Panc1 (cell line): Measurements from ENCODE around the gene C4orf33.

Experiments
- POLR2AphosphoS5 ChIP-seq: IDR thresholded peaks from 2 replicates; pipeline ENCODE4 v1.6.1; 2012; ENCODE audit warnings: mild to moderate bottlenecking, low read depth, low read length, moderate library complexity
- SIN3A ChIP-seq: IDR thresholded peaks from 2 replicates; pipeline ENCODE4 v1.6.1; 2012; ENCODE audit warnings: low read depth, mild to moderate bottlenecking, low read length, moderate library complexity, borderline replicate concordance; ENCODE audit not compliant: insufficient read depth
- TCF7L2 ChIP-seq: IDR thresholded peaks from 2 replicates; pipeline ENCODE4 v1.6.1; 2011; ENCODE audit warnings: mild to moderate bottlenecking, low read depth, low read length, inconsistent platforms
- TF ChIP-seq, protein P1 (sequence below), 2 experiments: IDR thresholded peaks; 2 replicates each; pipeline ENCODE4 v1.6.1; 2011 to 2012; ENCODE audit warnings: low read depth in 2 of 2, control low read depth in 1 of 2, low read length in 1 of 2, mild to moderate bottlenecking in 1 of 2, moderate library complexity in 1 of 2; ENCODE audit not compliant: insufficient read depth in 1 of 2
- TF ChIP-seq, protein P2 (sequence below): fragments of 450-650 bp; IDR thresholded peaks from 2 replicates; pipeline ENCODE4 v1.5.1; 2017; ENCODE audit warnings: mild to moderate bottlenecking

DNA sequence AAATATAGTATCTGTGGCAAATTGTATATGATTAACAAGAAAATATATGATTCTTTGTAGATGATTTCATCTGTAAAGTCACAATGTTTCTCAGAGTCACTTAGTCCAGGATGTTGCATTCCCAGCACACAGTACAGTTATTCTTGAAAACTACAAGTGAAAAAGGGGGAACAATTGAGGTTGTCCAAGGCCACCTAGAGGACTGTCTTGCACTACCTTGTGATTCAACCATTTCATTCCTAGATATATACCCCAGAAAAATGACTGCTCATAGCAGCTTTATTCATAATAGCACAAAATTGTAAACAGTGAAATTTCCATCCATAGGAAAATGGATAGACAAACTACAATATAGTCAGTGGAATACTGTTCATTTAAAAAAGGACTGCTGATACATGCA is 16.0 kb downstream of the C4orf33 start:
- TF ChIP-seq, protein P1, sequence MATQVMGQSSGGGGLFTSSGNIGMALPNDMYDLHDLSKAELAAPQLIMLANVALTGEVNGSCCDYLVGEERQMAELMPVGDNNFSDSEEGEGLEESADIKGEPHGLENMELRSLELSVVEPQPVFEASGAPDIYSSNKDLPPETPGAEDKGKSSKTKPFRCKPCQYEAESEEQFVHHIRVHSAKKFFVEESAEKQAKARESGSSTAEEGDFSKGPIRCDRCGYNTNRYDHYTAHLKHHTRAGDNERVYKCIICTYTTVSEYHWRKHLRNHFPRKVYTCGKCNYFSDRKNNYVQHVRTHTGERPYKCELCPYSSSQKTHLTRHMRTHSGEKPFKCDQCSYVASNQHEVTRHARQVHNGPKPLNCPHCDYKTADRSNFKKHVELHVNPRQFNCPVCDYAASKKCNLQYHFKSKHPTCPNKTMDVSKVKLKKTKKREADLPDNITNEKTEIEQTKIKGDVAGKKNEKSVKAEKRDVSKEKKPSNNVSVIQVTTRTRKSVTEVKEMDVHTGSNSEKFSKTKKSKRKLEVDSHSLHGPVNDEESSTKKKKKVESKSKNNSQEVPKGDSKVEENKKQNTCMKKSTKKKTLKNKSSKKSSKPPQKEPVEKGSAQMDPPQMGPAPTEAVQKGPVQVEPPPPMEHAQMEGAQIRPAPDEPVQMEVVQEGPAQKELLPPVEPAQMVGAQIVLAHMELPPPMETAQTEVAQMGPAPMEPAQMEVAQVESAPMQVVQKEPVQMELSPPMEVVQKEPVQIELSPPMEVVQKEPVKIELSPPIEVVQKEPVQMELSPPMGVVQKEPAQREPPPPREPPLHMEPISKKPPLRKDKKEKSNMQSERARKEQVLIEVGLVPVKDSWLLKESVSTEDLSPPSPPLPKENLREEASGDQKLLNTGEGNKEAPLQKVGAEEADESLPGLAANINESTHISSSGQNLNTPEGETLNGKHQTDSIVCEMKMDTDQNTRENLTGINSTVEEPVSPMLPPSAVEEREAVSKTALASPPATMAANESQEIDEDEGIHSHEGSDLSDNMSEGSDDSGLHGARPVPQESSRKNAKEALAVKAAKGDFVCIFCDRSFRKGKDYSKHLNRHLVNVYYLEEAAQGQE (IDR thresholded peaks at IDR 0.05; ENCODE audit: insufficient read depth in 1 of 2, low read depth in 2 of 2, low read length in 1 of 2): no peak
- TF ChIP-seq, protein P2, sequence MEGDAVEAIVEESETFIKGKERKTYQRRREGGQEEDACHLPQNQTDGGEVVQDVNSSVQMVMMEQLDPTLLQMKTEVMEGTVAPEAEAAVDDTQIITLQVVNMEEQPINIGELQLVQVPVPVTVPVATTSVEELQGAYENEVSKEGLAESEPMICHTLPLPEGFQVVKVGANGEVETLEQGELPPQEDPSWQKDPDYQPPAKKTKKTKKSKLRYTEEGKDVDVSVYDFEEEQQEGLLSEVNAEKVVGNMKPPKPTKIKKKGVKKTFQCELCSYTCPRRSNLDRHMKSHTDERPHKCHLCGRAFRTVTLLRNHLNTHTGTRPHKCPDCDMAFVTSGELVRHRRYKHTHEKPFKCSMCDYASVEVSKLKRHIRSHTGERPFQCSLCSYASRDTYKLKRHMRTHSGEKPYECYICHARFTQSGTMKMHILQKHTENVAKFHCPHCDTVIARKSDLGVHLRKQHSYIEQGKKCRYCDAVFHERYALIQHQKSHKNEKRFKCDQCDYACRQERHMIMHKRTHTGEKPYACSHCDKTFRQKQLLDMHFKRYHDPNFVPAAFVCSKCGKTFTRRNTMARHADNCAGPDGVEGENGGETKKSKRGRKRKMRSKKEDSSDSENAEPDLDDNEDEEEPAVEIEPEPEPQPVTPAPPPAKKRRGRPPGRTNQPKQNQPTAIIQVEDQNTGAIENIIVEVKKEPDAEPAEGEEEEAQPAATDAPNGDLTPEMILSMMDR: no peak
- TF ChIP-seq TCF7L2 (no peak), POLR2AphosphoS5 (no peak), SIN3A (no peak)
